ENCODE data around the gene PAQR5. TPM values are rescaled to one million over a fixed set of nuclear protein-coding genes. Genes with fewer than 3 reads are reported as not detected.
A peak's percentile ranks its signal among the peaks of the same experiment; 100 is the strongest.

Gene PAQR5
- total RNA-seq, 1 donor from 2014 or later = 0.63 TPM

GRCh38 chr15:69413822-69414700 is 115.3 kb downstream of the PAQR5 start, which contains the start of gene KIF23:
KIF23 (plus strand) TSS chr15:69414349; CDS start chr15:69414466, 117 bp downstream.
- H3K9me3 ChIP-seq (replicated peaks) = no peaks in the 10 kb centered on the region
- no peak within 1 kb of the TSS for H3K27ac ChIP-seq (replicated peaks)
- H3K36me3 ChIP-seq = no peaks in the 10 kb centered on the region
- peak within 1 kb of the TSS; percentile 84 for H3K4me3 ChIP-seq
- DNase-seq = peak; percentile 88
- H3K27me3 ChIP-seq (ENCODE audit: low read depth) = no peaks in the 10 kb centered on the region
- peaks cover 15% of the 10 kb centered on the region for H3K4me1 ChIP-seq
- no peak for TF ChIP-seq CTCF (IDR thresholded peaks at IDR 0.05; ENCODE audit: borderline replicate concordance)
- intact Hi-C loops (cut with micrococcal nuclease) = no loop called here

GRCh38 chr15:69414701-69415167 is 116.0 kb downstream of the PAQR5 start:
- no peaks in the 10 kb centered on the region for H3K27me3 ChIP-seq (ENCODE audit: low read depth)
- TF ChIP-seq CTCF (IDR thresholded peaks at IDR 0.05; ENCODE audit: borderline replicate concordance) = no peak
- no peaks in the 10 kb centered on the region for H3K36me3 ChIP-seq
- intact Hi-C loops (cut with micrococcal nuclease) = no loop called here
- H3K9me3 ChIP-seq (replicated peaks) = no peaks in the 10 kb centered on the region
- H3K27ac ChIP-seq (replicated peaks) = no peak overlapping the region
- no peak for DNase-seq
- peak overlapping the region; percentile 84 for H3K4me3 ChIP-seq
- H3K4me1 ChIP-seq = peaks cover 15% of the 10 kb centered on the region

- Histone ChIP-seq H3K27me3 (ENCODE audit: low read depth) (no peaks in the 10 kb centered on the region), H3K4me3 (no peak overlapping the region), H3K9me3 (replicated peaks) (no peaks in the 10 kb centered on the region), H3K27ac (replicated peaks) (no peak overlapping the region), H3K36me3 (no peaks in the 10 kb centered on the region), H3K4me1 (peaks cover 15% of the 10 kb centered on the region)
- DNase-seq = no peak
- no peak for TF ChIP-seq CTCF (IDR thresholded peaks at IDR 0.05; ENCODE audit: borderline replicate concordance)
- intact Hi-C loops (cut with micrococcal nuclease) = no loop called here
Observed at GRCh38 chr15:69415381-69415780, 116.7 kb downstream of the PAQR5 start.

GRCh38 chr15:69417581-69417980 is 118.9 kb downstream of the PAQR5 start:
- no peak for TF ChIP-seq CTCF (IDR thresholded peaks at IDR 0.05; ENCODE audit: borderline replicate concordance)
- Histone ChIP-seq H3K27me3 (ENCODE audit: low read depth) (no peaks in the 10 kb centered on the region), H3K9me3 (replicated peaks) (no peaks in the 10 kb centered on the region)

GRCh38 chr15:69421498-69421897 is 122.8 kb downstream of the PAQR5 start:
- Histone ChIP-seq H3K9me3 (replicated peaks) (no peaks in the 10 kb centered on the region), H3K27me3 (ENCODE audit: low read depth) (no peaks in the 10 kb centered on the region), H3K4me3 (no peak overlapping the region), H3K27ac (replicated peaks) (no peak overlapping the region), H3K36me3 (no peaks in the 10 kb centered on the region), H3K4me1 (no peaks in the 10 kb centered on the region)
- TF ChIP-seq CTCF (IDR thresholded peaks at IDR 0.05; ENCODE audit: borderline replicate concordance) = no peak
- intact Hi-C loops (cut with micrococcal nuclease) = no loop called here
- DNase-seq = no peak

More at GRCh38 chr15:69417581-69417980, 118.9 kb downstream of the PAQR5 start:
- intact Hi-C loops (cut with micrococcal nuclease) = no loop called here
- Histone ChIP-seq H3K4me1 (peaks cover 15% of the 10 kb centered on the region), H3K36me3 (no peaks in the 10 kb centered on the region), H3K27ac (replicated peaks) (no peak overlapping the region), H3K4me3 (no peak overlapping the region)
- DNase-seq = no peak

All from left ventricle myocardium inferior (tissue), 1 donor.